Fibroblast of the conjunctiva (primary cell): ENCODE data around the gene HOXC5.
"Not testable (repeated sequence)": the region's sequence is repeated elsewhere in the genome, so short reads cannot be mapped to it uniquely, and the experiment has no call there.

Experiments
- DNase-seq: peaks from one replicate; pipeline ENCODE4 v3.0.0-alpha.2; 2010; ENCODE audit warnings: low read depth

The HOXC5 gene

DNA sequence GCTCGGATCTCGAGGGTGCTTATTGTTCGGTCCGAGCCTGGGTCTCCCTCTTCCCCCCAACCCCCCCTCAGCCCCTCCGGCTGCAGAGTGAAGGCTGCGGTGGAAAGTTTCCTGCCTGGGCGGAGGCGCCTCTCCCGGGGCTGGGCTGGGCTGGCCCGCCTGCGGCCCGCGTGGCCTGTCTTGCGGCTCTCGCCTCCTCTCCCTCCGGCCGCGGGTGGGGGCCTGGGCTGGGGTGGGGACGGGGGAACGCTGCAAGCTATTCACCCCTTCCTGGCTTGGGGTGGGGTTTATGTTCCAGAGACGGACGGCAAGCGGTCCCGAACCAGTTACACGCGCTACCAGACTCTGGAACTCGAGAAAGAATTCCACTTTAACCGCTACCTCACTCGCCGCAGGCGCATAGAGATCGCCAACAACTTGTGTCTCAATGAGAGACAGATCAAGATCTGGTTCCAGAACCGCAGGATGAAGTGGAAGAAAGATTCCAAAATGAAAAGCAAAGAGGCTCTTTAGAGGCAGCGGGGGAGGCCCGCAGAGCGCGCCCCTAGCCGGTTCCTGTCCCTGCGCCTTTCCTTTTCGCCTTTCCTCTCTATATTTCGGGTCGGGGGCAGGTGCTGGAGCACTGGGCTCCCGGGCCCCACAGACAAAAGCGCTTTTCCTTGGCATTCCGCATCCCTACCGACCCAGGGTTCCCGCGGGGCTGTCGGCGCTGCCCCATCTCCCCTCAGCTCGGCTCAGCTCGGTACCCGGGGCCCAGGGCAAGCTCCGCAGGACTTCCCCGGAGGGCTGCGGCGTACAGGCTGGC, 1.3 kb downstream of the HOXC5 start:
- DNase-seq = no peak

DNA sequence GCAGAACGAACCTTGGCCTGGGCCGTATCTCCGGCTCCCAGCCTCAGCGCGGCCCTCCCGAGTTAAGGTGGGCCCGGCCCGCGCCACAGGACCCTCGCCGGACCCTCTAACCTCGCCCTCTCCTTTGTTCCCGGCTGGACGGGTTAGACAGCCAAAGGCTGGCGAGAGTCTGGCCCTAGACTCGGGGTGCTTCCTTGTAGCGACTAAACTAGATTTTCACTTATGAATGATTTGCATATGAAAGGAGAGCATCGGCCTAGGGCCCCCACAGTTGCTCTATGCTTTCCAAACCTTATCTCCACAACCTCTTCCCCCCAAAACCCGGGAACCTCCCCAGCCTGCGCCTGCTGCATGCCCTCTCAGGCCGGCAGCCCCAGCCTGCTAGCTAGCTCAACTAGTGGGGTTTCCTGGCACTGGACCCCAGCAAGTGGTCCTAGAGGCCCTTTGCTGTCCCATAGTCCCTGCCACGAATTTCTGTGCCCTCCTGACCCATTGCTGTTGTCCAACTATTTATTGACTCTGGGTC, 2.0 kb downstream of the HOXC5 start:
- DNase-seq = no peak

DNA sequence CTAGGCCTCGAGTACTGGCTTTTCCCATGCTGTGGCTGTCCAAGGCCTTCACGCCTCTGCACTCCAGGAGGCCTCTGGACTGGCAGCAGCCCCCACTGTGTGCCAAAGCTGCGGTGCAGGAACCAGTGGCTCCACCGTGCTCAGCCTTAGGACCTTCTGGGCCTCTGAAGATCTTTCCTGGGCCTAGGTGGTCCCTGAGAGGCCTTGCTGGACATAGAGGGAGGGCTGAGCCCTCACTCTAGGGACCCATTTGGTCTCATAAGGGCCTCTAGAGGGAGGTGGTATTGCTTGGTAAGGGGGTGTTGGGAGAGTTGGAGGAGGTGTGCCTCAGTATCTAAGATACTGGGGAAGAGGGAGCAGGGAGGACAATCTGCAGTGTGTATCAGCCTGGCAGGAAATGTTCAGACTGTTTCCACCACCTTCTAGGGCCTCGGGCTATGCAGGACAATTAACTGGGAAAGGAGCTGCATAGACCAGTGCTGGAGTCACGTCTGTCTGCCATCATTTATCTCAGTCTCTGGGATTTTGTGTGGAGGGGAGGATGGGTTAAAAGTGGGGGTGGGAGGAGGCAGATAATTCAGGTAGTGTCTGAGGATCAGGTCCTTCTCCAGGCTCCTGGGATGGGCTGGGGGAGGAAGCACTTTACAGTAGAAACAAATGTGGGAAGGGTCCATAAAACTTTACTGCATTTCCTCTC, 2.9 kb downstream of the HOXC5 start:
- no peak for DNase-seq

DNA sequence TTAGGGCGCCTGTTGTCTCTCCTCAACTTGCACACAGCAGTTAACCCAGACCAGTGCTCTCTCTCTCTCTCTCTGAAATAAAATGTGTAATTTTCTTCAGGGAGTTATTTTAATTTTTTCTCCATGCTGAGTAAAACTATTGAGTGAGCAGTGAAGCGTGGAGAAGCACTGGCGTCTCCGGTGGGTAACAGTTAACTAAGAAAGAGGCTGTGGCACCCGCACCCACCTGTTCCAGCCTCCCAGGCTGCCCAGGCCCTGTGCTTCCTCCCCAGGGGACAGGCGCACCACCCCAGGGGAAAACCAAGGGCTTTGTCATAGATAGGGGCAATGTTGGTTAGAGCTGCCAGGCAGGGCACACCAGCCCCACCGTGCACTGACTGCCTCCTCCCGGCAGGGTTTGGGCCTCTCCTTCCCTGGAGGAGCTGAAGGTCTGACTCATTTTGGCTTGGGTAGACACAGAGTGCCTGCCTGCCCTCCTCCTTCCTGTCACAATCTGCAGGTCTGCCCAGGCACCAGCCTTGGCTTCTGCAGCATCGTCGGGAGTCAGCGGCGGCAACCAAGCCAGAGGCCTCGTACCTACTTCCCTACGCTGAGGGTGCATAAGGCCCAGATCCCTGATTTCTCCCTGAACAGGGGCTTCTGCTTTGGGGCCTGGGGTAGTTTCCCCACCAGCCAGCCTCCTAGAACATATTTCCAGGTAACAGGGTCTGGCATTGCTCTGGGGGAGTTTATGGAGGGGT, 3.9 kb downstream of the HOXC5 start:
- DNase-seq = no peak

DNA sequence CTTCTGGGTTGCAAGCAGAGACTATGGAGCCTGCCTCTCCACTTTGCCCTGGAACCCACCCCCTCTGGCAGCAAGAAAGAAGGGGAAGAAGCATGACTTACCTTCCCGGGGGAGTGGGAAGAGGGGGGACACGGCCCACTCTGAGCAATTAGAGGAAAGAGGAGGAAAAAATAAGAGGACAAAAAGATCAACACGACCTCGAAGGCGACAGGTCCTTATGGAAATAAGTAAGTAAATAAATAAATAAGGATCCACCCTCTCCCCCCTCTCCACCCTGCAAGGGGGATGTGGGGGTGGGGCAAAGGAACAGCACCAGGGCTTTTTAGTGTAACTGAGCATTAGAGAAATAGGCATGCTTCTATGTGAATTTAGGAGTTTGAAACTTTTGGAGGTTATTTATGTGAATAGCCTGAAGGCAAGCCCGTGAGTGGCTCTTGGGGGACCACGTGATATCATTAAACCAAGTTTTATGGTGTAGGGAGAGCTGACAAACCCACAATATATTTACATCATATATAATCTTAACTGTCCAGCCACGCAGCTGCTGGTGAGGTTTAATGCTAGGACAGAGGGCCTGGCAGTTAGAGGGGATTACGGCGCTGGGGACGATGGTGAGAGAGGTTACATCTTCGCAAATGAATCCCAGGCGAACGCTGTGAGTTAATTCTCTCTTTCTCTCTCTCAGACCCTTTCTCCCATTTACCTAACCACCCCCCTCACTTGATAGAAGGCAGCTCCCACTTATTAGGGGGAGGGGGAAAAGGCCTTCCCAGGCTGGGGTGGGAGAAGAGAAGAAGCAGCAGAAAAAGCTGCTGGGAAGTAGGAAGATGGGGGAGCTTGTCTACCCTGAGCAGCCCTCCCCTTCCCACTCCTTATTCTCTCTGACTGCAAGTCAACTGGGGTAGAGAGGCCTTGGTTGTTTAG, 4.8 kb downstream of the HOXC5 start:
- DNase-seq = no peak

DNA sequence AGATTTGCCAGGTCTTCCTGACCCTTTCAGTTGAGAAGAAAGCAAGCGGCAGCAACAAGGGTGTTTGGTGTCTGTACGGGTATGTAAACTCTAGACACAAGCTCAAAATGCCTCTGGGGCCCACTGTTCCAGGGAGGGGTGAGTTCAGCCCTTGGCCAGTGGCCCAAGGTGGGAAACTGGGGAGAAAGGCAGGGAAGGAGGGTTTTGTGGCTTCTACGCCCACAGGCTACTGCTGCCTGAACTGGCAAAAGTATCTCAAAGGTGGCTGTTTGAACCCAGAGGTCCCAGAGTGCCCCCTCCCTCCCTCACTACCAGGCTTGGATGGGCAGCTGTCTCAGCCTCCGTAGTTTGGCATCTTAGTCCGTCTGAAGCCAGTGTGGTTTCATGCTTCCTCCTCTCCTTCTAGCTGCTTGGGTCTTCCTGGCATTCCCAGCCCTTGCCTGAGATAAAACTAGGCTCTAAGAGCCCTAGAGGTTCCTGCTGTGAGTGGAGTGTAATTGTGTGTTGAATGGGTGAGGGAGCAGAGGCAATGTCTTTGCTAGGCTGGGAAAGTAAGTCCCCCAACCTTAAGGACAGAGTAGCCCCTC, 5.5 kb downstream of the HOXC5 start:
- DNase-seq = no peak

DNA sequence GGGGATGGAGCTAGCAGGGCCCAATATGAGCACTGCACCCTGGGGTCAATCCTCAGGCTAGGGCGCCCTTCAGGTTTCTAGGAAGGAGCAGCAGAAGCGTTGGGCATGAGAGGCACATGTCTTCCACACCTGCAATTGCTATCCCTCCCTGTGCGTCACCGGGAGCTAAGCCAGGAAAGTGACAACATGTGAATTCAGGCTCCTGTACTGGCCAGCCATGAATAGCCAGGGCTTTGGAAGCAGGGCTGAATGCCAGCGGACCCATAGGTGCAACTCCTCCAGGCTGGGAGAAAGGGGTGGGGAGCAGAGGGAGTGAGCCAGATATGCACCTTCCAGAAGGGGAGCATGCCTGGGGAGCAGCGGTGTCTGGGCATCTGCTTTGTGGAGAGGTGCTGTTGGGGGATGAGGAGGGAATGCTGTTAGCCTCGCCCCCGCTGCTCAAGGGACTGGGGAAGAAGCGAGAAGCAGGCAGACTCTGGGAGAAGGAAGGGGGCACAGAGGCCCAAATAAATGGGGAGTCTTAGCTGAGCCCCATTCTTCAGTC, 6.1 kb downstream of the HOXC5 start:
- DNase-seq = no peak

DNA sequence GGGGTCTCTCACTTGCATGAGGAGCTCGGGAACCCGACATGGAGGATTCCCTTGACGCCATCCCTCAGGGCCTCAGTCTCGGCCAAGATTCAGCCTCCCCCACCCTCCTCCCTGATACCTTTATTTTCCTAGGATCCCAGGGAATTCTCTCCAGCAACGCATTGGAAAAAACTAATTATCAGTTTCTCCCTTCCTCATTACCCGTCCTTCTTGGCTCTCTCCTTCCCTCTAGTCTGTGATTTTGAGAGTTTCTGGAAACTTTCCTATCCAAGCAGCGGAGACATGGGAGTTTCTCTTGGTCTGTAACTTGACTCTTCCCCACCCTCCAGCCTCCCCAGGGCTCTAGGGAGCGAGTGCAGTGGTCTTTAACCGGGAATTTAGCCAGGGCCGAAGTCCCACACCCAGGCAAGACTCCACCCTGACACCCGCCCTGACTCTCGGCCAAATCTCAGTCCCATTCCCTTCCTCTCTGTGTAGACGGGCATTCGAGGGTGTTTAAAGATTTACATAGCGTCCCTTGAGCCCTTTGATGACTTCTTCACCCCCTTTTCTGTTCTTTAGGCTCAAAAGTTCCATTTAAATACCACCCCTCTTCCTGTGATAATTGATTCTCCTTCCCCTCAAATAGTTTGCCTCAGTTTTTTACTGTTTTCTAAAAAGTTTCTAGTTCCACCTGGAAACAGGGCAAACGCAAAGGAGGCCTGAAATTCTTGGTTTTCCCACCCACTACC, 6.7 kb downstream of the HOXC5 start:
- no peak for DNase-seq

DNA sequence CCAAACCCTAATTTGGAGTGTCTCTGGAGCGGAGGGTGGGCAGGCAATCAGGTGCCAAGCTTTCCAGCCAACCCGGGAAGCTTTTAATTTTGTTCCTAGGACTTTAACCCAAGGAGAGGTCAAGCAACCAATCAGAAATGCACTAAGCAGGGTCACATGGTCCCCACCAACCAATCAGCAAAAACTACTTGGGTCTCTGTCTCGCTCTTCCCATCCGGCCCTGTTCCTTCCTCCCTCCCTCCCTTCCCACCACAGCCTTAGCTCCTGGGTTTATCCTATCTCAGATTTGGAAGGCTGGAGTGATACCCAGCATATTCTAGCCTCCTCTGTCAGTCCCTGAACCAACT, 7.3 kb downstream of the HOXC5 start:
- no peak for DNase-seq

DNA sequence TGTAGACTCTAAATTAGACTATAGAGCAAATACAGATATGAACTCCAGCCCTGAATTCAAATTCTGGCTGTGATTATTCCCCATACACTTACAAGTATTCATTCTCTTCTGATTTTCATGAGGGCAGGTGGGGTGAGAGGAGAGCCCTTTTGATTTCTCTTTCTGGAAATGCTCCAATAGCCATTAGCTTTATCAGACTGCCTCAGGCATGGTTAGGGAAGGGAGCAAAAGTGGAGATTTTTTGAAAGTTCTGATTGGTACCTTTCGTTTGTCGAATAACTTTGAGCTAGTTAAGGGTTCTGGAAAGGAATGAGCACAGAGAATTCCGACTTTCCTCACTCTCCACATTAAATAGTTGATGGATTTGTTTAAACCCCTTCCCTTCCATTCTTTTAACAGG, 7.8 kb downstream of the HOXC5 start:
- DNase-seq = no peak

DNA sequence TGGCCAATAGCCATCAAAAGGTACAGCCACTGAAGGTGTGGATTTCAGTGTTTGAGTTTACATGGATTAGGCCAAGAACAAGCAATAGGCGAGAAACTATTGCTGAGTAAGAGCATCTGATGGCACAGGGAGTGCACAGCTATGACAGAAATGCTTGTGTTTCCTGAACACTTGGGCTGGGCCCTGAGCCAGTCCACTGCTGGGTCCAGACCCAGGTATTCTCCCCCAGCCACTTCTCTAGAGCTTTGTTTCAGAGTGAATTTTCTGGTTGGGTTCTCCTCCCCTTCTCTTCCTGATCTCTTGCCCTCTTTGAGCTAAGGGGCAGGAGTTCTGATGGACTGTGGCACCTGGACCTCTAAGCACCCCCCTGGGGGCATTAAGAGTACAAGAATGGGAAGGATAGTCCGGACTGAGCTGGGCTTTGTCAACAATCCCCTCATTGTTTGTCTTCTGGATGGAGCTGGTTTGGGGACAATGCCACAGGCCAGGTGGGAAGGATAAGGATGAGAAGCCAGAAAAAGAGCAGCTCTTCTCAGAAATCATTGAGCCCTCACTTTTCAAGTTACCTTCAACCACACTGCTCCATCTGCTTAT, 8.3 kb downstream of the HOXC5 start:
- DNase-seq = no peak

DNA sequence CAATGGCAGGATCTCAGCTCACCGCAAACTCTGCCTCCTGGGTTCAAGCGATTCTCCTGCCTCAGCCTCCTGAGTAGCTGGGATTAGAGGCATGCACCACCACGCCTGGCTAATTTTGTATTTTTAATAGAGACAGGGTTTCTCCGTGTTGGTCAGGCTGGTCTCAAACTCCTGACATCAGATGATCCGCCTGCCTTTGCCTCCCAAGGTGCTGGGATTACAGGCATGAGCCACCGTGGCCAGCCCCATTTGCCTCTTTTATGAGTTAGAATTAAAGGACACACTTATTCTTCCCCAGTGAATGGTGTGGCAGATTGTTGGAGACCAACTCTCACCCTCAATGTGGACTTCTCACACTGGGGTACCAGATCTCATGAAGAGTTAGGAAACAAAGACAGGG, 9.2 kb downstream of the HOXC5 start:
- DNase-seq = not testable (repeated sequence)

DNA sequence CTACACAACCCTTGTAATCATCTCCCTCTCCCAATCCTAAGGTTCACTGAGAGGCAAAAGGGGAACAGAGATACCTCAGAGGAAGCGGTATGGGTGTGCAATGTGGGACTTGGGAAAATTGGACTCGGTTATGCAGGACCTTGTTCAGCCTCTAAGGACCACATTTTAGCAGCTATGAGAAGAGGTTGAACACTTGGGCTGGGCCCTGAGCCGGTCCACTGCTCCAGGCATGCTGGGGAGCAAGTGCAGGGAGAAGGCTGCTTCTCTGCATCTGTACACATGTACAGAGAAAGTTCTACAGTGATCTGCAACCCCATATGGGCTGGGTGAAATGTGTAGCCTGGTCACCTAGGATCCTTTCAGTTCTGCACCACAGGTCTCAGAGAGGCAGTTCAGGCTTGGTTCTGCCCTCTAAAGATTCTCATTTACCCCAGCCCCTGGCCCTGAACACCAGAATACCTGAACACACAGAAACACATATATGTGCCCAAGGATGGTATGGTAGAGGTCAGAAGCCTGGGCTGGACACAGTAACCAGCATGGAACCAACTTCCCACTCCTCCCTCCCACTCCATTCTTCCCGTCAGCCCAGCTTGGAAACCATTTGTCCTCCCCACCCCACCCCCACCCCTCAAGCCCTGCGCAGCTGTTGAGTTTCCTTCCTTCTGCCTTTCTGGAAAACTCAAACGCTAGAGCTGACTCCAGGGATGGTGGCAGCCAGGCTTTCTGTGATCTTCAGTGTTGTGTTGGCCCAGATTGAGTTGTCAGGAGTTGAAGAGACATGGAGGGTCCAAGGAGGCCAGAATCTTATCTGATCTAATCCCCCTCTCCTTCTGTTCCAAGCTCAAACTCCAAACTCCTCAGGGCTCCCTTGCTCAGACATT, 10.4 kb downstream of the HOXC5 start:
- DNase-seq = no peak

DNA sequence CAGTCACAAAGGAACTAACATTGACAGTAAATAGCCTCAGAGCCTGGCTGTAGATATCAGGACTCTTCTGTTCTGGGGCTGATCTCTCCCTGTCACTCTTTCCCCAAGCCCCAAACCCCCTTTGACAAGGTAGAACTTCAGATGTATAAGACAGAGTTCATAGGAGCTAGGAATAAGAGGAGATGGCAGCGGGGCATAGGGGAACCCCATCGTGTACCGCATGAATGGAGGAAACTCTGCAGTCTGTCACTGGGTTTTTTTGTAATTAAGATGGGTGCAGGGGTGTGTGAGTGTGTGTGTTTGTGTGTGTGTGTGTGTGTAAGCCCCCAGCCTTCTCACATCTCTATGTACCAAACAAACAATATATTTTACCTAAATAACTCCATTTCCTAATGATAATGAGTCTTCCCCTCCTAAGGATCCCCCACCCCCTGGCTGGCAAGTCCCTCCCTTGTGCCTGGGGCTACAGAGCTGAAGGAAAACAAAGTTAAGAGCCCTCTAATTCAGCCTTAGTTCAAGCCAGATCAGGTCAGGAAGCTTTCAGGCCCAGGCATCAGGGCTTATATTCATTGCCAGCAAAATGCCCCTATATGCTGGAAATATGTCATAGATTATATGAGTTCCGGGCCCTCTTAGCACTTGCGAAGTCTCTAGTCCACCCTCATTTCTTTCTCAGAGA, 11.7 kb downstream of the HOXC5 start:
- no peak for DNase-seq

DNA sequence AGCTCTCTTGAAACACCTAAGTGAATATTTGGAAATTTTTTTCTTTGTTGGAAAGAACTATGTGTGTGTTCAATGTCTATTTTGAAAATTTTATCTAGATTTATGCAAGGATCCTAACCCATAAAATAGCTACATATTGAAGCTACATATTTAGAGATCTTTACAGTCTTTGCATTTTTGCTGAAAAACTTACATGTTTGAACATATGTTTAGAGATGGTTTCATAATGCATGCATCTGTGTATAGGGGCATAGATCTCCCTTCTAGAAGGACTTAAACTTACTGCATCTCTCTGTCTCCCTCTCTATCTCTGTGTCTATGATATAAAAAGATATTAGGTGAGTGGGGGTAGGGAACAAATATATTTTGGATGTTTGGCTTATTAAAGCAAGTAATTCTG, 12.6 kb downstream of the HOXC5 start:
- DNase-seq = no peak

DNA sequence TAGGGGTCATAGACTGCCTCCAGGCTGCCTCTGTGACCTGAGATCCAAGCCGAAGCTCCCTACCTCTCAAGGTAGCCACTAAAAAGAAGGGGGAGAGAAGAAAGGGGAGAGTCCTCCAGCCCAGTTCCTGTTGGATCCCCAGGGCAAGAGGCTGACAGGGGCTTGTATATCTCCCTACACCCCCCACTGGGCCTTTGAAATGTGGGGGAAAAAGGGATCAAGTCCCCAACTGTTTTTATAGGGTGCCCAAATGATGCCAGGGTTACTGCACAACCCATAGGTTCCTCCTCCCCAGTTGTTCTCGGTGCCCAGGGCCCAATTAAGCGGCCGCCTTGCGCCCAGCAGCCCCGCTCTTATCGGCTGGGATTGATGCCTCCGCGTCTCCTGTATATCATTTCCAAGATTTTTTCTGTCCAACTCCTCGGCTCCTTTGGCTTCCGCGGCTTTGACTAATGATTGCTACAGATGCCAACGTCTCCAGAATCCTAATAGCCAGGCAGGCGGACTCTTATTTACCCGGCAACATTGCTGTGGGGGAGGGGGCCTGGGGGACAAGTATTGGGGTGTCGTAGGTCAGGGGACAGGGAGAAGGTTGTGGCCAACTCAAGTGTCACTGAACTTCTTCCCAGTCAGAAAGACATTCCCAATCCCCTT, 13.1 kb downstream of the HOXC5 start:
- DNase-seq = no peak

DNA sequence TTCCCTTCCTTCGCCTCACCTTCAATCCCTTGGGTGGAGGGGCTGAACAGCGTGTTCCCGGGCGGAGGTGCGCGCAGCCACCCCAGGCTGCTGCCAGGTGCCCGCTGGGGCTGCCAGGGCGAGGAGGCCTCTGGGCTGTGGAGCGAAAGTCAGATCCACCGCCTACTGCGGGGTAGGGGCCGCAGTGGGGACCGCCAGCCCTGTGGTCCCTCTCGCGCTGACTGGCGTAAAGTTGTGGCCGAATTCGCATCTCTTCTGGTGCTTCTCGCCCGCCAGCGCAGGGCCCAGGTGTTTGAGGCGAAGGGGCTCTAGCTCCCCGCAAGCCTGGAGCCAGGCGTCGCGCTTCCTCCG, 13.9 kb downstream of the HOXC5 start:
- DNase-seq = no peak
